ENCODE results near the gene MYMX. TPM values are rescaled to one million over a fixed set of nuclear protein-coding genes. Genes with fewer than 3 reads are reported as not detected.
A peak's percentile ranks its signal among the peaks of the same experiment; 100 is the strongest.

The MYMX gene
- total RNA-seq, 1 experiment from 2014 or later, result not detected

DNA sequence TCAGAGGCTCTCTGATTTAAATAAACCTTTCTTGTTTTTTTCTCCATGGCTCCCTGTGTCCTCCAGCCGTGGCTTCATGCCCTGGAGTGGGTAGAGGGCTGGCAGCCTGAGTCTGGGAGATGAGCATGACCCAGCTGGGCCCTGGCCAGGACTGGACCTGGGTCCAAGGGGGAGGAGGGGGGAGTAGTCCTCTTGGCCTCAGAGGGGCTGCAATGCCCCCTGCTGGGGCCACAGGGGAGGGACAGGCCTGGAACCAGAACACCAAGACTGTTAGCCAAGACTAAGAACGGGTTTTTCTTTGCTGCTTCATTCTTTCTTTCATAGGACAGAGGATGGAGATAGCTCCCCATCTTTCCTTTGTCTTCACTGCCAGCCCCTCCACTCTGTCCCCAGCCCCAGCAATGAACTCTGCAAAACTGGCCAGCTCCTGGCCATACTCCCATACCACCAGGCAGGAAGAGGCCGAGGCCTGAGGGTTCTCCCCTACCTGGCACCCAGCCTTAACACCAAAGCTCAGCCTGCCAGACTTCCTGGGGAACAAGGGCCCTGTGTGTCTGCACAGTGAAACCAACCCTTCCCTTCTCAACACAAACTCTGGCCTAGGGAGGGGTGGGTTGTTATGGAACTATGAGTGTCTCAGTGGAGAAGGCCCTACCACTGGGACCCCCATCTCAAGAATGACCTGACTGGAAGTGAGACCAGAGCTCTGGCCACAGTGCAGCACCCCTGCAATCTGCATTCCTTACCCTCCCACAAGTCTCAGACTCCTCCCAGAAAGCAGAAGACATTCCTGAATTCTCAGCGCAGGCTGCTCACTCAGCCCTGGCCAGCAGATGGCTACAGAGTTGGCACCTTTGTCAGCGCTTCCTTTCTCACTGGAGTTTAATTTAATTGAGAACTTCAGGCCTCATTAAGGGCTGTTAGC lies 17.6 kb downstream of the MYMX start:
- DNase-seq (peak; percentile 60), ATAC-seq (0 out of 2 replicates have a peak, but pooled peaks have one; percentile 1)
- Histone ChIP-seq H2AFZ (ENCODE audit: low read length) (no peak overlapping the region), H3K9me3 (ENCODE audit: low read length) (no peaks in the 10 kb centered on the region), H3K79me2 (ENCODE audit: low read length) (no peaks in the 10 kb centered on the region), H3K4me2 (ENCODE audit: low read length) (no peak overlapping the region), H3K36me3 (ENCODE audit: low read depth, low read length) (peaks cover 17% of the 10 kb centered on the region), H3K9ac (ENCODE audit: low read length) (no peak overlapping the region), H3F3A (ENCODE audit: low read length, unreplicated experiment) (peaks cover 3% of the 10 kb centered on the region), H3K4me1 (ENCODE audit: insufficient read depth, low read length) (peaks cover 38% of the 10 kb centered on the region), H3K27ac (ENCODE audit: low read length) (no peak overlapping the region), H4K20me1 (ENCODE audit: low read length) (no peaks in the 10 kb centered on the region), H3K4me3 (ENCODE audit: low read length) (no peak overlapping the region), H3K27me3 (ENCODE audit: low read length) (no peaks in the 10 kb centered on the region), H3K9me2 (replicated peaks; ENCODE audit: low read length) (no peaks in the 10 kb centered on the region)
- no TSS peak for BruUV-seq (replicated peaks)
- TF ChIP-seq EZH2phosphoT487 (IDR thresholded peaks at IDR 0.05; ENCODE audit: borderline replicate concordance, low read length) (no peak), EZH2 (IDR thresholded peaks at IDR 0.05; ENCODE audit: low read length, unreplicated experiment) (no peak)
- TF ChIP-seq, protein P1, sequence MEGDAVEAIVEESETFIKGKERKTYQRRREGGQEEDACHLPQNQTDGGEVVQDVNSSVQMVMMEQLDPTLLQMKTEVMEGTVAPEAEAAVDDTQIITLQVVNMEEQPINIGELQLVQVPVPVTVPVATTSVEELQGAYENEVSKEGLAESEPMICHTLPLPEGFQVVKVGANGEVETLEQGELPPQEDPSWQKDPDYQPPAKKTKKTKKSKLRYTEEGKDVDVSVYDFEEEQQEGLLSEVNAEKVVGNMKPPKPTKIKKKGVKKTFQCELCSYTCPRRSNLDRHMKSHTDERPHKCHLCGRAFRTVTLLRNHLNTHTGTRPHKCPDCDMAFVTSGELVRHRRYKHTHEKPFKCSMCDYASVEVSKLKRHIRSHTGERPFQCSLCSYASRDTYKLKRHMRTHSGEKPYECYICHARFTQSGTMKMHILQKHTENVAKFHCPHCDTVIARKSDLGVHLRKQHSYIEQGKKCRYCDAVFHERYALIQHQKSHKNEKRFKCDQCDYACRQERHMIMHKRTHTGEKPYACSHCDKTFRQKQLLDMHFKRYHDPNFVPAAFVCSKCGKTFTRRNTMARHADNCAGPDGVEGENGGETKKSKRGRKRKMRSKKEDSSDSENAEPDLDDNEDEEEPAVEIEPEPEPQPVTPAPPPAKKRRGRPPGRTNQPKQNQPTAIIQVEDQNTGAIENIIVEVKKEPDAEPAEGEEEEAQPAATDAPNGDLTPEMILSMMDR (conservative IDR thresholded peaks at IDR 0.05; ENCODE audit: low read depth, low read length), result peak; percentile 82
- intact Hi-C loops (cut with micrococcal nuclease), result loop anchor here (1.0 to 5.0 kb wide), 3 partner anchors 62 to 137 kb away; no protein-coding TSS in a partner anchor
- CTCF ChIA-PET, result interaction anchor here (0.6 to 1.2 kb wide), 3 partner anchors 10 to 145 kb away, joined by 3 to 9 read pairs (median 5); no protein-coding TSS in a partner anchor
- POLR2A ChIA-PET (ENCODE audit: unreplicated experiment), result no interaction called here

DNA sequence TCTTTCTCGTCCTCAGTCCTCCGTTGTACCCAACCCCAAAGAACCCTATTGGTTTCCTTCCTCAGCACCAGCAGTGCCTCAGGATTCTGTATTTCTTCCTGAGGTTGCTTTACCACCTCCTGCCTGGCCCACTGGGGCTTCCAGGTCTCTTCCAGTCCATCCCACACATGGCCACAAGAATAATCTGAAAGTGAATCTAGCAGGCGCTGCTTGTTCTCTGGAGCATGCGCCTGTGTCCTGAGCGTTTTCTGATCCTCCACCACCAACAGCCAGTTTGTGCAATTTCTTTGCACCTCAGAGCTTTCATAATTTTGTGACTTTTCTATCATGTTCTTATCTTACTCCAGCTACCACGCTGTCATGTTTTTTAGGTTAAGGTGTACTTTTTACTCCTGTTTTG lies 18.5 kb downstream of the MYMX start:
- POLR2A ChIA-PET (ENCODE audit: unreplicated experiment), result no interaction called here
- H3K36me3 ChIP-seq (ENCODE audit: low read depth, low read length), result peaks cover 12% of the 10 kb centered on the region
- no peak for TF ChIP-seq EZH2 (IDR thresholded peaks at IDR 0.05; ENCODE audit: low read length, unreplicated experiment)
- TF ChIP-seq, protein P1 (conservative IDR thresholded peaks at IDR 0.05; ENCODE audit: low read depth, low read length), result no peak
- no peak for TF ChIP-seq EZH2phosphoT487 (IDR thresholded peaks at IDR 0.05; ENCODE audit: borderline replicate concordance, low read length)
- CTCF ChIA-PET, result no interaction called here
- H3K9me2 ChIP-seq (replicated peaks; ENCODE audit: low read length), result no peaks in the 10 kb centered on the region
- no peaks in the 10 kb centered on the region for H3K27me3 ChIP-seq (ENCODE audit: low read length)
- no peak overlapping the region for H3K9ac ChIP-seq (ENCODE audit: low read length)
- DNase-seq, result no peak
- H3F3A ChIP-seq (ENCODE audit: low read length, unreplicated experiment), result peaks cover 3% of the 10 kb centered on the region
- H4K20me1 ChIP-seq (ENCODE audit: low read length), result no peaks in the 10 kb centered on the region
- no peak for ATAC-seq
- no peaks in the 10 kb centered on the region for H3K79me2 ChIP-seq (ENCODE audit: low read length)
- no peaks in the 10 kb centered on the region for H3K9me3 ChIP-seq (ENCODE audit: low read length)
- no TSS peak for BruUV-seq (replicated peaks)
- no peak overlapping the region for H2AFZ ChIP-seq (ENCODE audit: low read length)
- no peak overlapping the region for H3K4me3 ChIP-seq (ENCODE audit: low read length)
- peaks cover 39% of the 10 kb centered on the region for H3K4me1 ChIP-seq (ENCODE audit: insufficient read depth, low read length)
- H3K4me2 ChIP-seq (ENCODE audit: low read length), result no peak overlapping the region
- intact Hi-C loops (cut with micrococcal nuclease), result loop anchor here (5.0 kb wide), 2 partner anchors 118 to 138 kb away; no protein-coding TSS in a partner anchor
- H3K27ac ChIP-seq (ENCODE audit: low read length), result no peak overlapping the region

Measured in PC-3 (cell line).